ENCODE data around the gene CAPN1. TPM values are rescaled to one million over a fixed set of nuclear protein-coding genes. Genes with fewer than 3 reads are reported as not detected.

The CAPN1 gene
- total RNA-seq, 1 donor from 2014 or later, result 225 TPM

DNA sequence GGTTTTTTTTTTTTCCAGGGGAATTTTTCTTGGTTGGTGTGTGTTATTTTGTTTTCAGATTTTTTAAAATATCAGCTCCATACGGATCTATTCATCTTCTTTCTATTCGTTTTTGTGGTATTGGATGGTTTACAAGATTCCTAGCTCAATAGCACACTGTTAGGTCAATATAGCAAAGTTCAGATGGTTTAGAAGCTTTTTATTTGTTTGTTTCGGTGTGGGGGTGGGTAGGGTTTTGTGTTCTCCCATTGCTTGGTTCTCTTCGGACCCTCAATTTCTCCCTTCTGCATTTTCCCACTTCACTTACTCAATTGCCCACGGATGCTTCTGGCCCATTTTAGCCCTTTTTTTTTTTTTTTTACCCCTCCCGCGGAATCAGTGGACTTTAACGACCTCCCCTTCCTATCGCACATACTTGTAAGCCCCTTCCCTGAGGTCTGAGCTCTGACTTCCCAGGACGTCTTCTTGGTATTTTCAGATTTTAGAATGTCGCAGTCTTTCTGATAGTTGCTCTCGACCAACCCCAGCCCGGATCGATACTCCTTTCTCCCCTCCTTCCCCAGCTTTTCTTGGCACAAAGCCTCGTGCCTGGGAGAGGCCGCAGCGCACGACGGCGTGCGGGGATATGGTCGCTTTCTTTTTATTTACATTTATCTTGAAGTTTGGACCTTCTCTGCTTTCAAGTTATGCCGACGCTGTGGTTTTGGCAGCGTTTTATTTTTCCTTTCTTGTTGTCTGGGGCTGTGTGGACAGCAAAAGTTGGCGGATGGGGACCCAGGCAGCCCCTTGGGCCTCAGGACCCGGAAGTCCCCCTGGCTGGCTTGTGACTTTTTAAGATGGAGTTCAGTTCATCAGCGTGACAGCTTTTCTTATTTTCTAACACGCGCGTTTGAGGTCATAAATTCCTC is 16.1 kb upstream of the CAPN1 start:
- no peak overlapping the region for H3K27ac Mint-ChIP-seq
- no peak overlapping the region for H3K4me3 Mint-ChIP-seq
- H3K36me3 Mint-ChIP-seq, result no peaks in the 10 kb centered on the region
- no peaks in the 10 kb centered on the region for H3K4me1 Mint-ChIP-seq (ENCODE audit: unreplicated experiment)
- H3K27me3 Mint-ChIP-seq, result no peaks in the 10 kb centered on the region
- no peak for TF ChIP-seq CTCF (conservative IDR thresholded peaks at IDR 0.05)
- no peak for DNase-seq (ENCODE audit: extremely low spot score, unreplicated experiment)
- no peaks in the 10 kb centered on the region for H3K9me3 Mint-ChIP-seq

- no peak overlapping the region for H3K4me3 Mint-ChIP-seq
Measured at GRCh38 chr11:65166893-65167292, 14.8 kb upstream of the CAPN1 start.

DNA sequence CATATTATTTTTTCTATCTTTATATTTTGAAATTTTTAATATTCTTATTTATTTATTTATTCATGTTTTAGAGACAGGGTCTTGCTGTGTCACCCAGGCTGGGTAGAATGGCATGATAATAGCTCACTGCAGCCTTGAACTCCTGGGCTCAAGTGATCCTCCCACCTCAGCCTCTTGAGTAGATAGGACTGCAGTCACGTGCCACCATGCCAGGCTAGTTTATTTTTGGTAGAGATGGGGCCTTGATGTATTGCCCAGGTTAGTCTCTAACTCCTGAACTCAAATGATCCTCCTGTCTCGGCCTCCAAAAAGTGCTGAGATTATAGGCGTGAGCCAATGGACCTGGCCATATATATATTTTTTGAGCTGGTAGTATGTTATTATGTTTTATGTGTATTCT is 14.1 kb upstream of the CAPN1 start:
- no peak for DNase-seq (ENCODE audit: extremely low spot score, unreplicated experiment)
- Mint-ChIP-seq H3K9me3 (no peaks in the 10 kb centered on the region), H3K27ac (no peak overlapping the region), H3K4me1 (ENCODE audit: unreplicated experiment) (no peaks in the 10 kb centered on the region), H3K36me3 (no peaks in the 10 kb centered on the region), H3K4me3 (no peak overlapping the region), H3K27me3 (no peaks in the 10 kb centered on the region)
- TF ChIP-seq CTCF (conservative IDR thresholded peaks at IDR 0.05), result no peak

More at GRCh38 chr11:65166893-65167292, 14.8 kb upstream of the CAPN1 start:
- H3K4me1 Mint-ChIP-seq (ENCODE audit: unreplicated experiment), result no peaks in the 10 kb centered on the region
- H3K27me3 Mint-ChIP-seq, result no peaks in the 10 kb centered on the region
- TF ChIP-seq CTCF (conservative IDR thresholded peaks at IDR 0.05), result no peak
- no peaks in the 10 kb centered on the region for H3K36me3 Mint-ChIP-seq
- no peaks in the 10 kb centered on the region for H3K9me3 Mint-ChIP-seq
- no peak overlapping the region for H3K27ac Mint-ChIP-seq
- no peak for DNase-seq (ENCODE audit: extremely low spot score, unreplicated experiment)

- no peaks in the 10 kb centered on the region for H3K36me3 Mint-ChIP-seq
- no peaks in the 10 kb centered on the region for H3K9me3 Mint-ChIP-seq
- H3K4me3 Mint-ChIP-seq, result no peak overlapping the region
- H3K27me3 Mint-ChIP-seq, result no peaks in the 10 kb centered on the region
- no peak for DNase-seq (ENCODE audit: extremely low spot score, unreplicated experiment)
- TF ChIP-seq CTCF (conservative IDR thresholded peaks at IDR 0.05), result no peak
- no peak overlapping the region for H3K27ac Mint-ChIP-seq
- no peaks in the 10 kb centered on the region for H3K4me1 Mint-ChIP-seq (ENCODE audit: unreplicated experiment)
Measured at GRCh38 chr11:65169164-65169641, 12.5 kb upstream of the CAPN1 start.

- no peak for DNase-seq (ENCODE audit: extremely low spot score, unreplicated experiment)
- H3K4me1 Mint-ChIP-seq (ENCODE audit: unreplicated experiment), result no peaks in the 10 kb centered on the region
- no peaks in the 10 kb centered on the region for H3K9me3 Mint-ChIP-seq
- no peak for TF ChIP-seq CTCF (conservative IDR thresholded peaks at IDR 0.05)
- H3K27ac Mint-ChIP-seq, result no peak within 1 kb of the TSS
- no peaks in the 10 kb centered on the region for H3K36me3 Mint-ChIP-seq
- H3K27me3 Mint-ChIP-seq, result no peaks in the 10 kb centered on the region
- no peak within 1 kb of the TSS for H3K4me3 Mint-ChIP-seq
Measured at GRCh38 chr11:65170058-65170534, 11.6 kb upstream of the CAPN1 start, which contains the start of gene SPDYC. SPDYC (plus strand) TSS chr11:65170233; CDS start chr11:65171358, 1,125 bp downstream.
